Gastrocnemius medialis (tissue), 4 donors: Measurements from ENCODE around the gene PRSS53. TPM values are rescaled to one million over a fixed set of nuclear protein-coding genes. Genes with fewer than 3 reads are reported as not detected.

Experiments
- ATAC-seq, 2 donors: fragments of 150-250 bp; one replicate each; pipeline ENCODE4 v1.9.1; 2016
- DNase-seq, 2 donors: peaks; one replicate each; pipeline ENCODE4 v3.0.0-alpha.2; 2019
- H3K27ac ChIP-seq, 4 donors: fragments of 200-600 bp; sonication (generic); 1 replicate in 1 of 4; 2 replicates in 3 of 4; pipeline ENCODE4 v1.5.1; 2016 to 2018; ENCODE audit warnings: mild to moderate bottlenecking in 2 of 4, moderate library complexity in 1 of 4
- H3K27me3 ChIP-seq, 3 donors: fragments of 200-600 bp; sonication (generic) in 2 of 3; 1 replicate in 1 of 3; 2 replicates in 2 of 3; pipeline versions ENCODE4 v1.5.1 to v1.6.0; 2016 to 2019; ENCODE audit warnings: mild to moderate bottlenecking in 1 of 3, moderate library complexity in 1 of 3
- H3K36me3 ChIP-seq, 2 donors: fragments of 200-600 bp; sonication (generic) in 1 of 2; one replicate each; pipeline ENCODE4 v1.5.1; 2017 to 2018
- H3K4me1 ChIP-seq, 2 donors: fragments of 200-600 bp; sonication (generic) in 1 of 2; one replicate each; pipeline ENCODE4 v1.5.1; 2016 to 2017; ENCODE audit warnings: mild to moderate bottlenecking in 2 of 2
- H3K4me3 ChIP-seq, 4 donors: fragments of 200-600 bp; sonication (generic) in 3 of 4; 1 replicate in 1 of 4; 2 replicates in 3 of 4; pipeline ENCODE4 v1.5.1; 2016 to 2019; ENCODE audit warnings: mild to moderate bottlenecking in 2 of 4
- H3K9me3 ChIP-seq, 3 donors: fragments of 200-600 bp; sonication (generic) in 2 of 3; 1 replicate in 1 of 3; 2 replicates in 2 of 3; pipeline ENCODE4 v1.5.1; 2016 to 2019
- CTCF ChIP-seq, 5 experiments: fragments of 450-650 bp in 3 of 5; fragments of 200-600 bp in 2 of 5; sonication (generic) in 2 of 5; IDR thresholded peaks in 4 of 5; conservative IDR thresholded peaks in 1 of 5; 1 replicate in 4 of 5; 2 replicates in 1 of 5; pipeline ENCODE4 v1.5.1; 2016 to 2019; ENCODE audit warnings: antibody characterized with exemption in 5 of 5, mild to moderate bottlenecking in 3 of 5, moderate library complexity in 3 of 5
- POLR2A ChIP-seq, 2 donors: fragments of 450-650 bp; IDR thresholded peaks; one replicate each; pipeline ENCODE4 v1.6.1; 2017; ENCODE audit warnings: antibody characterized with exemption in 2 of 2, mild to moderate bottlenecking in 2 of 2, moderate library complexity in 2 of 2
- in situ Hi-C, 4 donors: fragments of 200-750 bp; cut with MboI; loops; one replicate each; pipeline versions ENCODE4 v1.15.0 to v1.8.0; 2017; ENCODE audit warnings: low sequenced_read_pairs in 4 of 4
- intact Hi-C: fragments of 100-400 bp; cut with DNase I; formaldehyde crosslinking; loops from one replicate; pipeline ENCODE4 v1.15.1; 2023; ENCODE audit warnings: low total_unique reads
- total RNA-seq, 4 donors: library from RNA; depleted of rRNA; stranded (reverse); fragments of >200 nt; gene quantifications; one replicate each; pipeline versions ENCODE4 v1.1.0 to v1.2.3, GENCODE V29; 2016

The PRSS53 gene
- total RNA-seq, 4 donors from 2014 or later, result 0.07 to 0.75 (median 0.21) TPM

GRCh38 chr16:31134625-31135534, 46.1 kb upstream of the PRSS53 start:
- in situ Hi-C loops, result no loop called here
- H3K4me3 ChIP-seq, result no peak overlapping the region
- ATAC-seq, result no peak
- intact Hi-C loops, result no loop called here
- peaks cover 9 to 15% of the 10 kb centered on the region in 2 donors for H3K4me1 ChIP-seq
- no peak overlapping the region for H3K27ac ChIP-seq
- H3K27me3 ChIP-seq, result no peaks in the 10 kb centered on the region
- H3K9me3 ChIP-seq, result no peaks in the 10 kb centered on the region
- TF ChIP-seq POLR2A (IDR thresholded peaks at IDR 0.05) (no peak), CTCF (IDR thresholded peaks at IDR 0.05 in 4 of 5, conservative IDR thresholded peaks at IDR 0.05 in 1 of 5) (no peak)
- DNase-seq, result no peak
- peaks cover 0 to 27% of the 10 kb centered on the region in 2 donors for H3K36me3 ChIP-seq

GRCh38 chr16:31134091-31134571, 45.4 kb upstream of the PRSS53 start:
- TF ChIP-seq POLR2A (IDR thresholded peaks at IDR 0.05) (no peak), CTCF (IDR thresholded peaks at IDR 0.05 in 4 of 5, conservative IDR thresholded peaks at IDR 0.05 in 1 of 5) (no peak)
- no peak overlapping the region for H3K27ac ChIP-seq
- DNase-seq, result no peak
- intact Hi-C loops (no loop called here), in situ Hi-C loops (no loop called here)
- no peak overlapping the region for H3K4me3 ChIP-seq
- no peak for ATAC-seq
- H3K27me3 ChIP-seq, result no peaks in the 10 kb centered on the region
- H3K9me3 ChIP-seq, result no peaks in the 10 kb centered on the region
- peaks cover 16 to 20% of the 10 kb centered on the region in 2 donors for H3K4me1 ChIP-seq
- H3K36me3 ChIP-seq, result peaks cover 0 to 30% of the 10 kb centered on the region in 2 donors

- no peak overlapping the region for H3K4me3 ChIP-seq
- intact Hi-C loops, result no loop called here
- TF ChIP-seq CTCF (IDR thresholded peaks at IDR 0.05 in 4 of 5, conservative IDR thresholded peaks at IDR 0.05 in 1 of 5) (no peak), POLR2A (IDR thresholded peaks at IDR 0.05) (no peak)
- no peaks in the 10 kb centered on the region for H3K27me3 ChIP-seq
- no peak for ATAC-seq
- H3K9me3 ChIP-seq, result no peaks in the 10 kb centered on the region
- in situ Hi-C loops, result no loop called here
- no peak for DNase-seq
- H3K36me3 ChIP-seq, result peaks cover 0 to 36% of the 10 kb centered on the region in 2 donors
- H3K4me1 ChIP-seq, result peaks cover 17% of the 10 kb centered on the region in 2 donors
- H3K27ac ChIP-seq, result no peak overlapping the region
Measured at GRCh38 chr16:31133046-31133501, 44.3 kb upstream of the PRSS53 start.

- Histone ChIP-seq H3K9me3 (no peaks in the 10 kb centered on the region), H3K27me3 (no peaks in the 10 kb centered on the region), H3K27ac (no peak overlapping the region), H3K36me3 (peaks cover 0 to 37% of the 10 kb centered on the region in 2 donors), H3K4me3 (no peak overlapping the region), H3K4me1 (peaks cover 22 to 23% of the 10 kb centered on the region in 2 donors)
- ATAC-seq, result no peak
- TF ChIP-seq CTCF (IDR thresholded peaks at IDR 0.05 in 4 of 5, conservative IDR thresholded peaks at IDR 0.05 in 1 of 5), result no peak
- TF ChIP-seq POLR2A (IDR thresholded peaks at IDR 0.05), result no peak
- in situ Hi-C loops (no loop called here), intact Hi-C loops (no loop called here)
- DNase-seq, result no peak
Measured at GRCh38 chr16:31132303-31132979, 43.7 kb upstream of the PRSS53 start.
